Immature natural killer cell (primary cell): ENCODE measurements around the gene YEATS4. TPM values are rescaled to one million over a fixed set of nuclear protein-coding genes. Genes with fewer than 3 reads are reported as not detected.
"Not testable (repeated sequence)": the region's sequence is repeated elsewhere in the genome, so short reads cannot be mapped to it uniquely, and the experiment has no call there.

Experiments used
- DNase-seq, 3 donors: peaks; one replicate each; pipeline ENCODE4 v3.0.0; 2022; ENCODE audit warnings: mixed read lengths in 1 of 3
- H3K27ac Mint-ChIP-seq, 6 donors: one replicate each; pipeline ENCODE4 v1.8.0; 2020; ENCODE audit warnings: mixed read lengths in 6 of 6, mild to moderate bottlenecking in 5 of 6, inconsistent platforms in 4 of 6, moderate library complexity in 3 of 6
- H3K27me3 Mint-ChIP-seq, 3 donors: one replicate each; pipeline ENCODE4 v1.8.0; 2020 to 2021; ENCODE audit warnings: low read depth in 3 of 3, mild to moderate bottlenecking in 3 of 3, mixed read lengths in 3 of 3, moderate library complexity in 3 of 3, inconsistent platforms in 1 of 3
- H3K36me3 Mint-ChIP-seq, 3 donors: one replicate each; pipeline ENCODE4 v1.8.0; 2020; ENCODE audit warnings: mixed read lengths in 3 of 3, inconsistent platforms in 2 of 3, mild to moderate bottlenecking in 2 of 3
- H3K4me1 Mint-ChIP-seq, 2 donors: one replicate each; pipeline ENCODE4 v1.8.0; 2020; ENCODE audit warnings: inconsistent platforms in 2 of 2, mild to moderate bottlenecking in 2 of 2, mixed read lengths in 2 of 2, moderate library complexity in 1 of 2
- H3K4me3 Mint-ChIP-seq, 5 donors: one replicate each; pipeline ENCODE4 v1.8.0; 2020; ENCODE audit warnings: mild to moderate bottlenecking in 5 of 5, mixed read lengths in 5 of 5, inconsistent platforms in 3 of 5, moderate library complexity in 3 of 5
- H3K9me3 Mint-ChIP-seq, 6 donors: one replicate each; pipeline ENCODE4 v1.8.0; 2020; ENCODE audit warnings: mild to moderate bottlenecking in 6 of 6, mixed read lengths in 6 of 6, inconsistent platforms in 4 of 6, moderate library complexity in 3 of 6
- polyA plus RNA-seq, 3 donors: library from polyadenylated mRNA; unstranded; fragments of 300-500 nt; fragmentation: Illumina TruSeq; gene quantifications; one replicate each; pipeline ENCODE4 v1.2.3, GENCODE V29; 2021

YEATS4 gene
- 10 to 100 TPM; 26.6 to 41.8 (median 31.9) TPM for polyA plus RNA-seq

- Mint-ChIP-seq H3K36me3 (peaks cover 0 to 4% (median 0%) of the 10 kb centered on the region in 3 donors), H3K27me3 (peaks cover 1 to 18% (median 6%) of the 10 kb centered on the region in 3 donors), H3K9me3 (no peaks in the 10 kb centered on the region), H3K27ac (peak within 1 kb of the TSS; percentile 71 to 96 (median 91)), H3K4me1 (peaks cover 19 to 29% of the 10 kb centered on the region in 2 donors), H3K4me3 (peak within 1 kb of the TSS; percentile 77 to 90 (median 86))
- DNase-seq, result peak; percentile 83 to 88 (median 85)
Measured at GRCh38 chr12:69359531-69360347, at the start of gene YEATS4. YEATS4 (plus strand) TSS chr12:69359743; CDS start chr12:69359973, 230 bp downstream.

GRCh38 chr12:69313209-69313608 is 46.3 kb upstream of the YEATS4 start:
- DNase-seq, result no peak
- Mint-ChIP-seq H3K4me1 (no peaks in the 10 kb centered on the region), H3K9me3 (no peaks in the 10 kb centered on the region), H3K36me3 (no peaks in the 10 kb centered on the region), H3K27ac (no peak overlapping the region), H3K27me3 (peaks cover 0 to 6% (median 3%) of the 10 kb centered on the region in 3 donors), H3K4me3 (no peak overlapping the region)

GRCh38 chr12:69316784-69317183 is 42.8 kb upstream of the YEATS4 start:
- H3K9me3 Mint-ChIP-seq, H3K4me3 Mint-ChIP-seq, H3K27me3 Mint-ChIP-seq, H3K36me3 Mint-ChIP-seq, DNase-seq, H3K27ac Mint-ChIP-seq, H3K4me1 Mint-ChIP-seq: not testable (repeated sequence)

- not testable (repeated sequence) for H3K4me1 Mint-ChIP-seq, H3K27ac Mint-ChIP-seq
Measured at GRCh38 chr12:69317233-69317632, 42.3 kb upstream of the YEATS4 start.

GRCh38 chr12:69318225-69318624 is 41.3 kb upstream of the YEATS4 start:
- Mint-ChIP-seq H3K9me3 (no peaks in the 10 kb centered on the region), H3K4me3 (no peak overlapping the region), H3K4me1 (no peaks in the 10 kb centered on the region), H3K36me3 (peaks cover 0 to 4% (median 0%) of the 10 kb centered on the region in 3 donors), H3K27me3 (peaks cover 0 to 18% (median 7%) of the 10 kb centered on the region in 3 donors), H3K27ac (no peak overlapping the region)
- no peak for DNase-seq

More at GRCh38 chr12:69317233-69317632, 42.3 kb upstream of the YEATS4 start:
- H3K9me3 Mint-ChIP-seq, DNase-seq, H3K36me3 Mint-ChIP-seq, H3K4me3 Mint-ChIP-seq: not testable (repeated sequence)
- peaks cover 0 to 11% (median 7%) of the 10 kb centered on the region in 3 donors for H3K27me3 Mint-ChIP-seq

- Mint-ChIP-seq H3K4me3 (no peak overlapping the region), H3K4me1 (no peaks in the 10 kb centered on the region), H3K9me3 (no peaks in the 10 kb centered on the region), H3K27me3 (peaks cover 2 to 21% (median 7%) of the 10 kb centered on the region in 3 donors), H3K27ac (no peak overlapping the region), H3K36me3 (peaks cover 0 to 4% (median 0%) of the 10 kb centered on the region in 3 donors)
- DNase-seq, result no peak
Measured at GRCh38 chr12:69321351-69321750, 38.2 kb upstream of the YEATS4 start.

GRCh38 chr12:69324797-69325466 is 34.6 kb upstream of the YEATS4 start:
- Mint-ChIP-seq H3K9me3 (no peaks in the 10 kb centered on the region), H3K27me3 (peaks cover 2 to 19% (median 4%) of the 10 kb centered on the region in 3 donors), H3K36me3 (peaks cover 0 to 8% (median 0%) of the 10 kb centered on the region in 3 donors), H3K4me1 (peaks cover 5% of the 10 kb centered on the region in 2 donors), H3K27ac (no peak overlapping the region), H3K4me3 (no peak overlapping the region)
- no peak for DNase-seq

GRCh38 chr12:69328426-69328825 is 31.1 kb upstream of the YEATS4 start:
- no peak for DNase-seq
- H3K4me3 Mint-ChIP-seq, result peak overlapping the region in 1 of 5 donors; percentile 10

GRCh38 chr12:69329669-69330428 is 29.7 kb upstream of the YEATS4 start:
- H3K4me3 Mint-ChIP-seq, result peak overlapping the region; percentile 91 to 97 (median 94)
- peaks cover 24 to 26% of the 10 kb centered on the region in 2 donors for H3K4me1 Mint-ChIP-seq
- peaks cover 0 to 4% (median 0%) of the 10 kb centered on the region in 3 donors for H3K36me3 Mint-ChIP-seq
- H3K9me3 Mint-ChIP-seq, result no peaks in the 10 kb centered on the region
- peaks cover 0 to 4% (median 4%) of the 10 kb centered on the region in 3 donors for H3K27me3 Mint-ChIP-seq
- H3K27ac Mint-ChIP-seq, result peak overlapping the region; percentile 86 to 98 (median 96)
- DNase-seq, result peak in 2 of 3 donors; percentile 16 to 43

More at GRCh38 chr12:69328426-69328825, 31.1 kb upstream of the YEATS4 start:
- peaks cover 2 to 6% (median 4%) of the 10 kb centered on the region in 3 donors for H3K27me3 Mint-ChIP-seq
- H3K4me1 Mint-ChIP-seq, result peaks cover 24 to 26% of the 10 kb centered on the region in 2 donors
- no peaks in the 10 kb centered on the region for H3K9me3 Mint-ChIP-seq
- peak overlapping the region in 3 of 6 donors; percentile 2 to 50 (median 24) for H3K27ac Mint-ChIP-seq
- H3K36me3 Mint-ChIP-seq, result peaks cover 0 to 4% (median 0%) of the 10 kb centered on the region in 3 donors

GRCh38 chr12:69330475-69331473 is 28.8 kb upstream of the YEATS4 start:
- peaks cover 0 to 4% (median 2%) of the 10 kb centered on the region in 3 donors for H3K27me3 Mint-ChIP-seq
- peak overlapping the region; percentile 91 to 97 (median 94) for H3K4me3 Mint-ChIP-seq
- peak overlapping the region; percentile 86 to 98 (median 96) for H3K27ac Mint-ChIP-seq
- H3K4me1 Mint-ChIP-seq, result peaks cover 24 to 26% of the 10 kb centered on the region in 2 donors
- H3K36me3 Mint-ChIP-seq, result peaks cover 0 to 4% (median 0%) of the 10 kb centered on the region in 3 donors
- H3K9me3 Mint-ChIP-seq, result no peaks in the 10 kb centered on the region
- DNase-seq, result peak; percentile 48 to 67 (median 59)

GRCh38 chr12:69331519-69331908 is 28.0 kb upstream of the YEATS4 start:
- Mint-ChIP-seq H3K4me1 (peaks cover 24 to 26% of the 10 kb centered on the region in 2 donors), H3K9me3 (no peaks in the 10 kb centered on the region), H3K4me3 (peak overlapping the region; percentile 91 to 97 (median 94)), H3K36me3 (peaks cover 0 to 4% (median 0%) of the 10 kb centered on the region in 3 donors), H3K27ac (peak overlapping the region; percentile 86 to 98 (median 96)), H3K27me3 (peaks cover 0 to 4% (median 2%) of the 10 kb centered on the region in 3 donors)
- no peak for DNase-seq

- Mint-ChIP-seq H3K27me3 (peaks cover 0 to 4% (median 2%) of the 10 kb centered on the region in 3 donors), H3K4me1 (peaks cover 24 to 26% of the 10 kb centered on the region in 2 donors), H3K27ac (peak overlapping the region; percentile 86 to 98 (median 96)), H3K36me3 (peaks cover 0 to 4% (median 0%) of the 10 kb centered on the region in 3 donors), H3K4me3 (peak overlapping the region; percentile 91 to 97 (median 94)), H3K9me3 (no peaks in the 10 kb centered on the region)
- DNase-seq, result no peak
Measured at GRCh38 chr12:69331909-69332684, 27.4 kb upstream of the YEATS4 start.
